GM18517 (cell line): ENCODE data around the gene ORMDL2.
"Not testable (repeated sequence)": the region's sequence is repeated elsewhere in the genome, so short reads cannot be mapped to it uniquely, and the experiment has no call there.

Experiments used
- ATAC-seq: cut with Tn5 transposase; IDR thresholded peaks from one replicate; pipeline ENCODE4 v1.9.1; 2021; ENCODE audit warnings: mild to moderate bottlenecking, moderate library complexity; ENCODE audit not compliant: unreplicated experiment

The ORMDL2 gene

GRCh38 chr12:55850401-55850800, 32.6 kb downstream of the ORMDL2 start:
- ATAC-seq, result no peak

DNA sequence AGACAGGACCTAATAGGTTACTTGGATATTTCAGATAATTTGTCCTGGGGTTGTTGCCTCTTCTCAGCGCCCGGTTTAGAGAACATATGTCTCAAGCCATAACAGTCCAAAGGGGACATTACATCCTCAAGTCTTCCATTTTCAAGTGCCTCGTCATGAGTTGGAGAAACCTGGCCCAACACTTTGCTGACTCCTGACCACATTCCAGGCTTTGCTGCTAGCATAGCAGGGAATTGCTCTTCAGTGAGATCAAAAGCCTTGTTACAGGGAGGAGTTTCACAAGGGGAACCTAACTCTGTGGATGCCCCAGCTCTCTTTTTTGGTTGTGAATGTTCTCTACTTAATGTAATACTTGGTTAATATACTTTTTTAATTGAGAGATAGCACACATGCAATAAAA, 33.1 kb downstream of the ORMDL2 start:
- ATAC-seq, result no peak

- no peak for ATAC-seq
Observed at GRCh38 chr12:55852740-55853139, 34.9 kb downstream of the ORMDL2 start.

- no peak for ATAC-seq
Observed at GRCh38 chr12:55861396-55861795, 43.6 kb downstream of the ORMDL2 start.

GRCh38 chr12:55861871-55862270, 44.0 kb downstream of the ORMDL2 start:
- ATAC-seq, result no peak

- no peak for ATAC-seq
Observed at GRCh38 chr12:55862286-55862685, 44.4 kb downstream of the ORMDL2 start.

DNA sequence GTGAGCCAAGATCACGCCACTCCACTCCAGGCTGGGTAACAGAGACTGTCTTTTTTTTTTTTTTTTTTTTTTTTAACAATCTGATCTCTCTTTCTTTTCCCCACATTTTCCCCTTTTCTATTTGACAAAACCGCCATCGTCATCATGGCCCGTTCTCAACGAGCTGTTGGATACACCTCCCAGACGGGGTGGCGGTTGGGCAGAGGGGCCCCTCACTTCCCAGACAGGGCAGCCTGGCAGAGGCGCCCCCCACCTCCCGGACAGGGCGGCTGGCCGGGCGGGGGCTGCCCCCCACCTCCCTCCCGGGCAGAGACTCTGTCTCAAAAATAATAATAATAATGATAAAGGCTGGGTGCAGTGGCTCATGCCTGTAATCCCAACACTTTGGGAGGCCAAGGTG, 45.1 kb downstream of the ORMDL2 start:
- ATAC-seq, result not testable (repeated sequence)

- no peak for ATAC-seq
Observed at GRCh38 chr12:55865327-55865726, 47.5 kb downstream of the ORMDL2 start.

DNA sequence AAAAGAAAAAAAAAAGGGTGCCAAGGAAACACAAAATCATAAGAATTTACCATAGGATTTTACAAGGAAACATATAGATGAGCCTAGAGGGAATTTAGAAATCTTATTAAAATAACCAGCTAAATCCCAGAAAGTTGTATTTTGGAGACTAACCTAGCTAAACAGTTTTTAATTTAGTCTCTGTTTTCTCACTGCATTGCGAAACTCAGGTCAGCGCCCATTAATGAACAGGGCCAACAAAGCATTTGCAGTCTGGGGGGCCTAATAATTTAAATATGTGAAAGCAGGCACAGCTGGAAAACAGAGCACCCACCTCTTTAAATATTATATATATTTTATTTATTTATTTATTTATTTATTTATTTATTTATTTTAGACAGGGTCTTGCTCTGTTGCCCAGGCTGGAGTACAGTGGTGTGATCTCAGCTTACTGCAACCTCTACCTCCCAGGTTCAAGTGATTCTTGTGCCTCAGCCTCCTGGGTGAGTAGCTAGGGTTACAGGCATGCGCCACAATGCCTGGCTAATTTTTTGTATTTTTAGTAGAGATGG, 48.7 kb downstream of the ORMDL2 start:
- ATAC-seq, result not testable (repeated sequence)
